ENCODE data around the gene SH3D19. TPM values are rescaled to one million over a fixed set of nuclear protein-coding genes. Genes with fewer than 3 reads are reported as not detected.

Gene SH3D19, protein sequence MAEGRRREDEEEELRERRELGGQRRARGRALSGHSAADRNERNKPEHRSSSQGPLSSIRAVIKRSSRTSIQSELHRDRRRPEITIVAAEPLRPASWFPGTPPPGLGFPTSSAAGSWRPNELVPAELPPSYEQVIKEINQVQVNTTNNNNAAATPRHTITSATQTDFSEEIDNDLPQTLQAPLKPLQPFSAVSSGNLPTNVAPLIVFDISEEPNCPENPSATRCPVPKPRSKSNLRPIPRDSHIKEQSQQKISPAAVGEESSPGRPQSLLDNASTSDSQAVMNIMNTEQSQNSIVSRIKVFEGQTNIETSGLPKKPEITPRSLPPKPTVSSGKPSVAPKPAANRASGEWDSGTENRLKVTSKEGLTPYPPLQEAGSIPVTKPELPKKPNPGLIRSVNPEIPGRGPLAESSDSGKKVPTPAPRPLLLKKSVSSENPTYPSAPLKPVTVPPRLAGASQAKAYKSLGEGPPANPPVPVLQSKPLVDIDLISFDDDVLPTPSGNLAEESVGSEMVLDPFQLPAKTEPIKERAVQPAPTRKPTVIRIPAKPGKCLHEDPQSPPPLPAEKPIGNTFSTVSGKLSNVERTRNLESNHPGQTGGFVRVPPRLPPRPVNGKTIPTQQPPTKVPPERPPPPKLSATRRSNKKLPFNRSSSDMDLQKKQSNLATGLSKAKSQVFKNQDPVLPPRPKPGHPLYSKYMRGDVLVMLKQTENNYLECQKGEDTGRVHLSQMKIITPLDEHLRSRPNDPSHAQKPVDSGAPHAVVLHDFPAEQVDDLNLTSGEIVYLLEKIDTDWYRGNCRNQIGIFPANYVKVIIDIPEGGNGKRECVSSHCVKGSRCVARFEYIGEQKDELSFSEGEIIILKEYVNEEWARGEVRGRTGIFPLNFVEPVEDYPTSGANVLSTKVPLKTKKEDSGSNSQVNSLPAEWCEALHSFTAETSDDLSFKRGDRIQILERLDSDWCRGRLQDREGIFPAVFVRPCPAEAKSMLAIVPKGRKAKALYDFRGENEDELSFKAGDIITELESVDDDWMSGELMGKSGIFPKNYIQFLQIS
- total RNA-seq: 110 TPM

GRCh38 chr4:151325111-151325948 is at the start of gene SH3D19:
SH3D19 (minus strand) TSS chr4:151325605; CDS start chr4:151325352, 253 bp downstream.
- intact Hi-C loops (cut with DNase I): loop anchor here (2.0 kb wide), 1 partner anchor 99 kb away; no protein-coding TSS in a partner anchor
- DNase-seq (ENCODE audit: low spot score in 2 of 2): peak in 1 of 2 donors; percentile 83
- no peak for TF ChIP-seq CTCF (IDR thresholded peaks at IDR 0.05)
- Histone ChIP-seq H3K36me3 (no peaks in the 10 kb centered on the region), H3K4me1 (no peaks in the 10 kb centered on the region), H3K27ac (peak within 1 kb of the TSS; percentile 92), H3K27me3 (no peaks in the 10 kb centered on the region), H3K9me3 (no peaks in the 10 kb centered on the region), H3K4me3 (peak within 1 kb of the TSS; percentile 82 to 85)

DNA sequence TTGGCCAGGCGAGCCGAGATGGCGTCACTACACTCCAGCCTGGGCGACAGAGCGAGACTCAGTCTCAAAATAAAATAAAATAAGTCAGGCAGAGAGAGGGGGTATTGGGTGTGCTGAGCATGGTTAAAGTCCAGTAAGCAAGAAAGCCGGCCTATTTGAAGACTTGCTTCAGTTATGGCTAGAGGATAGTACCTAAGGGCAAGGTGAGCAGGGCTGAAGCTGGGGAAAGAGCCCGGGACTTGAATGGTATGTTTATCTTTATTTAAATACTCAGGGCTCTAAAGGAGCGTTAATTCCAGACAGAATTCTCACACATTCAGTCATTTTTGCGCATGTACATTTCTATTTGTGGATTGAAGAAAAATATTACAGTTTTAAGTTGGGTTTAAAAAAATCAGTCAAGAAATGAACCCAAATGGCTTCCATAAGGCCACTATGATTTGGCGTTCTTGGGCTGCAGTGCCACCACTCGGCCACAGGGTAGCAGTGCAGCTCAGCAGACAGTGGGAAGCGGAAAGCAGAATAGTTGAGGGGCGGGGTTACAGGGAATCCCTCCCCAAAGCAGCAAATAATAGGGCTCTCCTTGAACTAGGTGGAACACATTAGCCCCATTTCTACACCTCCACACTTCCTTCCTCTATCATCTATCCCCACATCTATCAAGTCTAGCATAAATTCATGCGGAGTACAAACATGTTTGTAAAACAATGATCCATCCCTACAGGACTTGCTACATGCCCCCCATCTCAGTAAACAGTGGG is 37.2 kb upstream of the SH3D19 start:
- intact Hi-C loops (cut with DNase I): loop anchor here (1.0 to 10.0 kb wide), 3 partner anchors 85 to 246 kb away; partner anchors contain the start of gene PRSS48
- H3K27ac ChIP-seq: no peak overlapping the region

GRCh38 chr4:151361966-151362365 is 36.6 kb upstream of the SH3D19 start:
- Histone ChIP-seq H3K9me3 (no peaks in the 10 kb centered on the region), H3K4me1 (no peaks in the 10 kb centered on the region), H3K4me3 (no peak overlapping the region), H3K27me3 (no peaks in the 10 kb centered on the region), H3K27ac (no peak overlapping the region), H3K36me3 (no peaks in the 10 kb centered on the region)
- TF ChIP-seq CTCF (IDR thresholded peaks at IDR 0.05): no peak
- DNase-seq (ENCODE audit: low spot score in 2 of 2): no peak
- intact Hi-C loops (cut with DNase I): loop anchor here (1.0 to 10.0 kb wide), 3 partner anchors 85 to 245 kb away; partner anchors contain the start of gene PRSS48

More for the DNA sequence above, 37.2 kb upstream of the SH3D19 start:
- H3K4me1 ChIP-seq: no peaks in the 10 kb centered on the region
- TF ChIP-seq CTCF (IDR thresholded peaks at IDR 0.05): peak; percentile 86 to 98 (median 98)
- no peaks in the 10 kb centered on the region for H3K36me3 ChIP-seq
- no peaks in the 10 kb centered on the region for H3K27me3 ChIP-seq
- H3K9me3 ChIP-seq: no peaks in the 10 kb centered on the region
- no peak overlapping the region for H3K4me3 ChIP-seq
- peak; percentile 12 to 90 for DNase-seq (ENCODE audit: low spot score in 2 of 2)

DNA sequence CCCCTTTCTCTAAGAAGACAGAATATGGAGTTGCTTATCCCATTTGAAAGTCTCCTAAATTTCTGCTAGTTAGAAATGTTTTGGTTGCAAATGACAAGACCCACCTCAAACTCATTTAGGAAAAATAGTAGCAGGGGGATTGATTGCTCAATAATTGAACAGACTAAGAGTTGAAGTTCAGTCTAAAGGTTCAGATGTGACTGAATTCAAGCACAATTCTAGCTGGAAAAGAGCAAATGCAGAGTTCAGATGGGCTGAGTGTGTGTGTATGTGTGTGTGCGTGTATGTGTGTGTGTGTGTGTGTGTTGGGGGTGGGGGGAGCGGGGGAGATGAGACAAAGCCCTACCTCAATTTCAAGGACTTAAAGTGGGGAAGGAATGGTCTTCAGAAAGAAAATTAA is 35.7 kb upstream of the SH3D19 start:
- no peaks in the 10 kb centered on the region for H3K36me3 ChIP-seq
- no peak for TF ChIP-seq CTCF (IDR thresholded peaks at IDR 0.05)
- no peaks in the 10 kb centered on the region for H3K27me3 ChIP-seq
- DNase-seq (ENCODE audit: low spot score in 2 of 2): no peak
- H3K9me3 ChIP-seq: no peaks in the 10 kb centered on the region
- H3K27ac ChIP-seq: no peak overlapping the region
- H3K4me3 ChIP-seq: no peak overlapping the region
- intact Hi-C loops (cut with DNase I): loop anchor here (10.0 kb wide), 1 partner anchor 244 kb away; no protein-coding TSS in a partner anchor
- H3K4me1 ChIP-seq: no peaks in the 10 kb centered on the region
